Measurements from ENCODE around the gene USP40.

DNA sequence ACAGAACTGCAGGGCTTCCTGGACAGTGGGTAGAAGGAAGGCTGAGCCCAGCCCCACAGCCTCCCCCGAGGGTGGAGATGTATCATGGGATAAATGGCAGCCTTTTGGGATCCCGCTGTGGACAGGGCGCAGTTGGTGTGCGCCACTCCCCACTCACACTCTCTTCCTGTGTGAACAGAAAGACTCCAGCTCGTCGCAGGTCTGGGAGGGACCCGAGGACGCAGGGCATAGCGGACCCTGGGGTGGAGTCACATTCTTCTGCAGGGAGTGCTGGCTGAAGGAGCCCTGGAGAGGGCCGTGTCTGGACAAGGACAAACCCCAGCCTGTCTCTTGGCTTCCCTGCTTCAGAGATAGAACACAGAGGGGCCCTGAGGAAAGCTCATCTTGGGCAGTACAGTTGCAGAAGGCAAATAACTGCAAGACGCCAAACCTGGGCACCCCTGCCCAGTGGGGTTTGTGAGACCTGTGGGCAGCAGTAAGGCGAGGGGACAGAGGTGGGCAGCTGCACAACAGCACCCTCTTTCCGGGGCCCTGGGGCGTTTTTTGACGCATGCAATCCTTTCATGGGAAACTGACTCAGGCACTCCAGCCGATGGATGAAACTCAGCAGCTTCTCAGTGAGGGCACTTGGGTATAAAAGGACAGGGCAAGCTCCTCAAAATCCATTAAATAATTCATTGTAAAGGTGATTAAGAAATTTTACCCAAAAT, 101.9 kb downstream of the USP40 start:
- TF ChIP-seq, protein P1, sequence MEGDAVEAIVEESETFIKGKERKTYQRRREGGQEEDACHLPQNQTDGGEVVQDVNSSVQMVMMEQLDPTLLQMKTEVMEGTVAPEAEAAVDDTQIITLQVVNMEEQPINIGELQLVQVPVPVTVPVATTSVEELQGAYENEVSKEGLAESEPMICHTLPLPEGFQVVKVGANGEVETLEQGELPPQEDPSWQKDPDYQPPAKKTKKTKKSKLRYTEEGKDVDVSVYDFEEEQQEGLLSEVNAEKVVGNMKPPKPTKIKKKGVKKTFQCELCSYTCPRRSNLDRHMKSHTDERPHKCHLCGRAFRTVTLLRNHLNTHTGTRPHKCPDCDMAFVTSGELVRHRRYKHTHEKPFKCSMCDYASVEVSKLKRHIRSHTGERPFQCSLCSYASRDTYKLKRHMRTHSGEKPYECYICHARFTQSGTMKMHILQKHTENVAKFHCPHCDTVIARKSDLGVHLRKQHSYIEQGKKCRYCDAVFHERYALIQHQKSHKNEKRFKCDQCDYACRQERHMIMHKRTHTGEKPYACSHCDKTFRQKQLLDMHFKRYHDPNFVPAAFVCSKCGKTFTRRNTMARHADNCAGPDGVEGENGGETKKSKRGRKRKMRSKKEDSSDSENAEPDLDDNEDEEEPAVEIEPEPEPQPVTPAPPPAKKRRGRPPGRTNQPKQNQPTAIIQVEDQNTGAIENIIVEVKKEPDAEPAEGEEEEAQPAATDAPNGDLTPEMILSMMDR (conservative IDR thresholded peaks at IDR 0.05; ENCODE audit: low read depth in 2 of 2): no peak
- TF ChIP-seq EZH2 (IDR thresholded peaks at IDR 0.05; ENCODE audit: low read depth, unreplicated experiment) (no peak), POLR2AphosphoS5 (IDR thresholded peaks at IDR 0.05; ENCODE audit: low read depth) (no peak), JUNB (IDR thresholded peaks at IDR 0.05; ENCODE audit: unreplicated experiment) (no peak), EZH2phosphoT487 (IDR thresholded peaks at IDR 0.05; ENCODE audit: unreplicated experiment) (no peak), CREB1 (CRISPR knock-in tag; IDR thresholded peaks at IDR 0.05; ENCODE audit: low read depth) (no peak), ZNF114 (CRISPR knock-in tag; IDR thresholded peaks at IDR 0.05) (no peak)
- TF ChIP-seq, protein P2, sequence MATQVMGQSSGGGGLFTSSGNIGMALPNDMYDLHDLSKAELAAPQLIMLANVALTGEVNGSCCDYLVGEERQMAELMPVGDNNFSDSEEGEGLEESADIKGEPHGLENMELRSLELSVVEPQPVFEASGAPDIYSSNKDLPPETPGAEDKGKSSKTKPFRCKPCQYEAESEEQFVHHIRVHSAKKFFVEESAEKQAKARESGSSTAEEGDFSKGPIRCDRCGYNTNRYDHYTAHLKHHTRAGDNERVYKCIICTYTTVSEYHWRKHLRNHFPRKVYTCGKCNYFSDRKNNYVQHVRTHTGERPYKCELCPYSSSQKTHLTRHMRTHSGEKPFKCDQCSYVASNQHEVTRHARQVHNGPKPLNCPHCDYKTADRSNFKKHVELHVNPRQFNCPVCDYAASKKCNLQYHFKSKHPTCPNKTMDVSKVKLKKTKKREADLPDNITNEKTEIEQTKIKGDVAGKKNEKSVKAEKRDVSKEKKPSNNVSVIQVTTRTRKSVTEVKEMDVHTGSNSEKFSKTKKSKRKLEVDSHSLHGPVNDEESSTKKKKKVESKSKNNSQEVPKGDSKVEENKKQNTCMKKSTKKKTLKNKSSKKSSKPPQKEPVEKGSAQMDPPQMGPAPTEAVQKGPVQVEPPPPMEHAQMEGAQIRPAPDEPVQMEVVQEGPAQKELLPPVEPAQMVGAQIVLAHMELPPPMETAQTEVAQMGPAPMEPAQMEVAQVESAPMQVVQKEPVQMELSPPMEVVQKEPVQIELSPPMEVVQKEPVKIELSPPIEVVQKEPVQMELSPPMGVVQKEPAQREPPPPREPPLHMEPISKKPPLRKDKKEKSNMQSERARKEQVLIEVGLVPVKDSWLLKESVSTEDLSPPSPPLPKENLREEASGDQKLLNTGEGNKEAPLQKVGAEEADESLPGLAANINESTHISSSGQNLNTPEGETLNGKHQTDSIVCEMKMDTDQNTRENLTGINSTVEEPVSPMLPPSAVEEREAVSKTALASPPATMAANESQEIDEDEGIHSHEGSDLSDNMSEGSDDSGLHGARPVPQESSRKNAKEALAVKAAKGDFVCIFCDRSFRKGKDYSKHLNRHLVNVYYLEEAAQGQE (IDR thresholded peaks at IDR 0.05; ENCODE audit: unreplicated experiment): no peak
- TF ChIP-seq, protein P3, sequence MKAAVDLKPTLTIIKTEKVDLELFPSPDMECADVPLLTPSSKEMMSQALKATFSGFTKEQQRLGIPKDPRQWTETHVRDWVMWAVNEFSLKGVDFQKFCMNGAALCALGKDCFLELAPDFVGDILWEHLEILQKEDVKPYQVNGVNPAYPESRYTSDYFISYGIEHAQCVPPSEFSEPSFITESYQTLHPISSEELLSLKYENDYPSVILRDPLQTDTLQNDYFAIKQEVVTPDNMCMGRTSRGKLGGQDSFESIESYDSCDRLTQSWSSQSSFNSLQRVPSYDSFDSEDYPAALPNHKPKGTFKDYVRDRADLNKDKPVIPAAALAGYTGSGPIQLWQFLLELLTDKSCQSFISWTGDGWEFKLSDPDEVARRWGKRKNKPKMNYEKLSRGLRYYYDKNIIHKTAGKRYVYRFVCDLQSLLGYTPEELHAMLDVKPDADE (IDR thresholded peaks at IDR 0.05): no peak

All from GM23338 (cell line).